Neuronal stem cell (in vitro differentiated cells): ENCODE measurements around the gene DKKL1.

Experiments
- DNase-seq: peaks from one replicate; pipeline ENCODE4 v3.0.0-alpha.2; 2013; ENCODE audit warnings: low spot score
- H2AFZ ChIP-seq: one replicate; pipeline ENCODE4 v1.6.1; 2013; ENCODE audit warnings: mild to moderate bottlenecking, low read length, inconsistent platforms
- H2AK5ac ChIP-seq: 2 replicates; pipeline ENCODE4 v1.6.1; 2013; ENCODE audit warnings: low read depth, mild to moderate bottlenecking, inconsistent platforms, low read length, moderate library complexity, mixed read lengths
- H2BK120ac ChIP-seq: 2 replicates; pipeline ENCODE4 v1.6.1; 2013; ENCODE audit warnings: low read depth, mild to moderate bottlenecking, inconsistent platforms, low read length, moderate library complexity, mixed read lengths
- H2BK12ac ChIP-seq: one replicate; pipeline ENCODE4 v1.6.1; 2013; ENCODE audit warnings: low read length, inconsistent platforms
- H2BK15ac ChIP-seq: 2 replicates; pipeline ENCODE4 v1.6.1; 2013; ENCODE audit warnings: mild to moderate bottlenecking, low read length, inconsistent platforms, mixed read lengths
- H2BK5ac ChIP-seq: one replicate; pipeline ENCODE4 v1.6.1; 2013; ENCODE audit warnings: inconsistent platforms, mild to moderate bottlenecking, low read length, moderate library complexity
- H3K14ac ChIP-seq: one replicate; pipeline ENCODE4 v1.6.1; 2013; ENCODE audit warnings: low read length, inconsistent platforms
- H3K18ac ChIP-seq: 2 replicates; pipeline ENCODE4 v1.6.1; 2013; ENCODE audit warnings: low read length, inconsistent platforms
- H3K23ac ChIP-seq: 2 replicates; pipeline ENCODE4 v1.6.1; 2013; ENCODE audit warnings: low read depth, mild to moderate bottlenecking, mixed read lengths, low read length, inconsistent platforms; ENCODE audit not compliant: poor library complexity
- H3K27ac ChIP-seq: replicated peaks from 3 replicates; pipeline ENCODE4 v1.5.1; 2013; ENCODE audit warnings: low read length, inconsistent platforms
- H3K27me3 ChIP-seq, 3 experiments: 2 replicates each; pipeline ENCODE4 v1.6.1; 2013; ENCODE audit warnings: low read length in 3 of 3, mild to moderate bottlenecking in 2 of 3, inconsistent platforms in 1 of 3, low read depth in 1 of 3, mixed read lengths in 1 of 3, moderate library complexity in 1 of 3; ENCODE audit not compliant: control insufficient read depth in 3 of 3, insufficient read depth in 3 of 3
- H3K36me3 ChIP-seq, 2 donors: replicated peaks in 1 of 2; 2 replicates each; pipeline ENCODE4 v1.6.1; 2013; ENCODE audit warnings: low read length in 2 of 2; ENCODE audit not compliant: control insufficient read depth in 2 of 2, insufficient read depth in 2 of 2
- H3K4ac ChIP-seq: 2 replicates; pipeline ENCODE4 v1.6.1; 2013; ENCODE audit warnings: inconsistent platforms, mild to moderate bottlenecking, low read length, moderate library complexity
- H3K4me1 ChIP-seq, 2 donors: 1 replicate in 1 of 2; 2 replicates in 1 of 2; pipeline ENCODE4 v1.6.1; 2013; ENCODE audit warnings: low read length in 2 of 2, low read depth in 1 of 2; ENCODE audit not compliant: control insufficient read depth in 2 of 2, insufficient read depth in 1 of 2
- H3K4me2 ChIP-seq: one replicate; pipeline ENCODE4 v1.6.1; 2013; ENCODE audit warnings: mild to moderate bottlenecking, low read length, inconsistent platforms; ENCODE audit not compliant: insufficient read depth, poor library complexity, severe bottlenecking
- H3K4me3 ChIP-seq, 2 donors: 2 replicates each; pipeline ENCODE4 v1.5.1; 2013; ENCODE audit warnings: low read length in 2 of 2, mild to moderate bottlenecking in 2 of 2, inconsistent platforms in 1 of 2, moderate library complexity in 1 of 2
- H3K79me1 ChIP-seq: one replicate; pipeline ENCODE4 v1.6.1; 2013; ENCODE audit warnings: low read depth, mild to moderate bottlenecking, inconsistent platforms, low read length, moderate library complexity
- H3K9ac ChIP-seq: one replicate; pipeline ENCODE4 v1.6.1; 2013; ENCODE audit warnings: mild to moderate bottlenecking, low read depth, low read length, inconsistent platforms; ENCODE audit not compliant: poor library complexity
- H3K9me3 ChIP-seq, 2 donors: replicated peaks in 1 of 2; 2 replicates each; pipeline versions ENCODE3 to v1.6.1; 2013; ENCODE audit warnings: low read length in 2 of 2, mild to moderate bottlenecking in 2 of 2, inconsistent platforms in 1 of 2, low read depth in 1 of 2, mixed read lengths in 1 of 2, moderate library complexity in 1 of 2; ENCODE audit not compliant: control insufficient read depth in 2 of 2, insufficient read depth in 1 of 2
- H4K8ac ChIP-seq: one replicate; pipeline ENCODE4 v1.6.1; 2013; ENCODE audit warnings: low read depth, mild to moderate bottlenecking, inconsistent platforms, low read length, moderate library complexity
- H4K91ac ChIP-seq: one replicate; pipeline ENCODE4 v1.6.1; 2013; ENCODE audit warnings: low read length, low read depth, mild to moderate bottlenecking, inconsistent platforms; ENCODE audit not compliant: poor library complexity
- WGBS, 2 donors: extraction: QIAGEN DNeasy Blood & Tissue Kit; methylation state at CpG; one replicate each; pipeline ENCODE4 v1.1.7; 2013; ENCODE audit warnings: missing lambda C conversion rate in 2 of 2, mixed read lengths in 1 of 2; ENCODE audit not compliant: insufficient read length in 2 of 2, insufficient replicate concordance in 1 of 2; ENCODE audit errors: extremely low coverage in 2 of 2; 5-methylcytosine and 5-hydroxymethylcytosine counted together

Gene DKKL1

GRCh38 chr19:49413348-49413747, 49.7 kb downstream of the DKKL1 start:
- H3K9ac ChIP-seq, result no peak overlapping the region
- no peak overlapping the region for H3K23ac ChIP-seq
- no peak for DNase-seq
- no peak overlapping the region for H3K4ac ChIP-seq
- H3K4me2 ChIP-seq, result no peak overlapping the region
- H2BK15ac ChIP-seq, result no peak overlapping the region
- H2AFZ ChIP-seq, result peak overlapping the region; percentile 42
- H2BK5ac ChIP-seq, result peak overlapping the region; percentile 56
- no peaks in the 10 kb centered on the region for H3K36me3 ChIP-seq
- peaks cover 0 to 72% (median 0%) of the 10 kb centered on the region in 3 experiments for H3K27me3 ChIP-seq
- WGBS, 2 donors, result no CpG with 5 or more reads among the region's 9 CpGs
- no peak overlapping the region for H2BK12ac ChIP-seq
- H3K4me1 ChIP-seq, result peaks cover 4 to 29% of the 10 kb centered on the region in 2 donors
- H3K14ac ChIP-seq, result no peak overlapping the region
- peak overlapping the region; percentile 82 for H2AK5ac ChIP-seq
- H3K79me1 ChIP-seq, result peaks cover 1% of the 10 kb centered on the region
- no peak overlapping the region for H4K91ac ChIP-seq
- peak overlapping the region; percentile 70 for H3K27ac ChIP-seq
- no peak overlapping the region for H2BK120ac ChIP-seq
- no peak overlapping the region for H4K8ac ChIP-seq
- peak overlapping the region; percentile 89 for H3K18ac ChIP-seq
- H3K4me3 ChIP-seq, result no peak overlapping the region
- H3K9me3 ChIP-seq, result no peaks in the 10 kb centered on the region

- WGBS, 2 donors, result no CpG with 5 or more reads among the region's 3 CpGs
Measured at GRCh38 chr19:49414256-49414655, 50.6 kb downstream of the DKKL1 start.

GRCh38 chr19:49415102-49415809, 51.6 kb downstream of the DKKL1 start:
- Histone ChIP-seq H3K27ac (no peak overlapping the region), H3K36me3 (no peaks in the 10 kb centered on the region), H3K9ac (peak overlapping the region; percentile 63), H3K9me3 (no peaks in the 10 kb centered on the region), H3K4me1 (peaks cover 0 to 24% of the 10 kb centered on the region in 2 donors), H2BK120ac (peak overlapping the region; percentile 36), H3K27me3 (peaks cover 0 to 80% (median 0%) of the 10 kb centered on the region in 3 experiments), H3K23ac (peak overlapping the region; percentile 34), H3K18ac (peak overlapping the region; percentile 87), H3K4ac (peak overlapping the region; percentile 86), H2BK5ac (peak overlapping the region; percentile 90), H2AK5ac (peak overlapping the region; percentile 86), H2BK15ac (peak overlapping the region; percentile 79), H4K8ac (no peak overlapping the region), H2BK12ac (peak overlapping the region; percentile 93), H2AFZ (peak overlapping the region; percentile 69), H3K4me3 (no peak overlapping the region), H3K4me2 (no peak overlapping the region), H3K79me1 (peaks cover 1% of the 10 kb centered on the region), H4K91ac (peak overlapping the region; percentile 46), H3K14ac (no peak overlapping the region)
- no CpG with 5 or more reads among the region's 15 CpGs for WGBS, 2 donors
- no peak for DNase-seq

More at GRCh38 chr19:49414256-49414655, 50.6 kb downstream of the DKKL1 start:
- peak overlapping the region; percentile 11 for H4K91ac ChIP-seq
- no peak overlapping the region for H3K4me2 ChIP-seq
- no peaks in the 10 kb centered on the region for H3K9me3 ChIP-seq
- H2BK5ac ChIP-seq, result peak overlapping the region; percentile 55
- no peak overlapping the region for H2BK15ac ChIP-seq
- no peak overlapping the region for H2BK120ac ChIP-seq
- H2BK12ac ChIP-seq, result peak overlapping the region; percentile 93
- H3K9ac ChIP-seq, result no peak overlapping the region
- H3K4me3 ChIP-seq, result no peak overlapping the region
- H3K27ac ChIP-seq, result no peak overlapping the region
- H3K36me3 ChIP-seq, result no peaks in the 10 kb centered on the region
- no peak overlapping the region for H4K8ac ChIP-seq
- peaks cover 1% of the 10 kb centered on the region for H3K79me1 ChIP-seq
- no peak for DNase-seq
- peak overlapping the region; percentile 87 for H3K18ac ChIP-seq
- peak overlapping the region; percentile 82 for H2AK5ac ChIP-seq
- H3K23ac ChIP-seq, result no peak overlapping the region
- H3K27me3 ChIP-seq, result peaks cover 0 to 76% (median 0%) of the 10 kb centered on the region in 3 experiments
- H3K14ac ChIP-seq, result no peak overlapping the region
- H2AFZ ChIP-seq, result no peak overlapping the region
- H3K4me1 ChIP-seq, result peaks cover 0 to 24% of the 10 kb centered on the region in 2 donors
- H3K4ac ChIP-seq, result no peak overlapping the region

- WGBS, 2 donors, result no CpG with 5 or more reads among the region's 2 CpGs
- peaks cover 0 to 86% (median 2%) of the 10 kb centered on the region in 3 experiments for H3K27me3 ChIP-seq
- no peak overlapping the region for H3K14ac ChIP-seq
Measured at GRCh38 chr19:49415810-49416200, 52.1 kb downstream of the DKKL1 start.

More at GRCh38 chr19:49415810-49416200, 52.1 kb downstream of the DKKL1 start:
- Histone ChIP-seq H3K79me1 (peaks cover 1% of the 10 kb centered on the region), H3K4me3 (no peak overlapping the region), H2BK15ac (peak overlapping the region; percentile 79), H2AK5ac (peak overlapping the region; percentile 86), H2BK12ac (no peak overlapping the region), H4K8ac (no peak overlapping the region), H3K4me2 (no peak overlapping the region), H2AFZ (no peak overlapping the region), H3K9me3 (no peaks in the 10 kb centered on the region), H3K4me1 (peaks cover 0 to 24% of the 10 kb centered on the region in 2 donors), H3K9ac (no peak overlapping the region), H2BK5ac (no peak overlapping the region), H2BK120ac (no peak overlapping the region), H3K23ac (no peak overlapping the region), H3K18ac (no peak overlapping the region), H3K4ac (no peak overlapping the region), H3K36me3 (no peaks in the 10 kb centered on the region), H4K91ac (no peak overlapping the region), H3K27ac (no peak overlapping the region)
- DNase-seq, result no peak
